Stimulated activated CD8-positive, alpha-beta memory T cell treated with anti-CD3 and anti-CD28 coated beads, Interleukin-7, amount 100 ng/mL, for 1 hour (primary cell): ENCODE data around the gene CSF2.

ENCODE experiments used
- DNase-seq, 2 donors: peaks; one replicate each; pipeline ENCODE4 v3.0.0-alpha.2; 2020; ENCODE audit warnings: low read depth in 2 of 2

Gene CSF2

DNA sequence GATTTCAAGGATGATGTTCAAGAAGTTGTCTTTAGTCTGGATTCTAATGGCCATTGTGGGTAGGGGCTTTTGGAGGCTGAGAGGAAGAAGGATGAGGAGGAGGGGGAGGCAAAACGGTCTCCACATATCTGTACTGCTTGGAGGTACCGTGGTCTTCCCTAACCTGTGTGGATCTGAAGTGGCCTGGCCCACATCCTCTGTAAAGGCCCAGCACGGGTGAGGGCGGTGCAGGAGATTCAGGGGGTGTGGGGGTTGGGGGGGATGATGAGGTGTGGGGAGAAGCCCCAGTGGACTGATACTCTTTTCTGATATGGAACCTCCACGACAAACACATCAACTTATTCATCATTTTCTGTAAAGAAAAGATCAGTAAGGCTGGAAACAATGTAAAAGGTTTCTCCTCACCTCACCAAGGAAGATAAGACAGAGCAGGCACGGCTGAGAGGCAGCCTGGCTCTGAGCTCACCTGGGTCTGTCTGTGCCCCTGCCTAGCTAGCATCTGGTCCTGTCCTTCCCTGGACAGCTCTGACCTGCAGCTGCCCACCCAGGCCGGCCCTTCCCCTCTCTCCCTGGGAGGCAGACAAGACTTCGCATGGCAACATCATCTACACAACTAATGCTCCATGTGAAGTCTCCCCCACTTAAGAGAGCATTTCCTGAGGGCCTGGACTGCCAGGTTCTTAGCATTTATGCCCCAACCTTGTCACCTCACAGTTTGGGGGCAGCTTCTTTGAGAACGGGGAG lies 18.7 kb upstream of the CSF2 start:
- DNase-seq, result no peak

DNA sequence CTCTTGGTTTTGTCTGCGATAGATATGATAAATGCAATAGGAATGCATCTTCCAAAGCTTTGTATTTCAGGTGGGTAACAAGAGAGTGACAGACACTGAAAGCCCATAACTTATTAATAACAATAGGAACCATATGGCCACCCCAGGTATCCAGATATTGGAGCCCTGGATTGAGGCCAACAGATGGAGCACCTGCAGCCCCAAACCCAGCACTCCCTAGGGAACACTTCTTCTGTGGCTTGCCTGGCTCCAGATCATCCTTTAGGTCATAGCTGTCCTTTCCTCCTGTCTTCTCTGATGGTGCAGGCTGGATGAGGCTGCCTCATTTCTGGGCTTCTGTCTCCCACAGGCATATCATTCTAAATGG lies 18.2 kb upstream of the CSF2 start:
- no peak for DNase-seq

DNA sequence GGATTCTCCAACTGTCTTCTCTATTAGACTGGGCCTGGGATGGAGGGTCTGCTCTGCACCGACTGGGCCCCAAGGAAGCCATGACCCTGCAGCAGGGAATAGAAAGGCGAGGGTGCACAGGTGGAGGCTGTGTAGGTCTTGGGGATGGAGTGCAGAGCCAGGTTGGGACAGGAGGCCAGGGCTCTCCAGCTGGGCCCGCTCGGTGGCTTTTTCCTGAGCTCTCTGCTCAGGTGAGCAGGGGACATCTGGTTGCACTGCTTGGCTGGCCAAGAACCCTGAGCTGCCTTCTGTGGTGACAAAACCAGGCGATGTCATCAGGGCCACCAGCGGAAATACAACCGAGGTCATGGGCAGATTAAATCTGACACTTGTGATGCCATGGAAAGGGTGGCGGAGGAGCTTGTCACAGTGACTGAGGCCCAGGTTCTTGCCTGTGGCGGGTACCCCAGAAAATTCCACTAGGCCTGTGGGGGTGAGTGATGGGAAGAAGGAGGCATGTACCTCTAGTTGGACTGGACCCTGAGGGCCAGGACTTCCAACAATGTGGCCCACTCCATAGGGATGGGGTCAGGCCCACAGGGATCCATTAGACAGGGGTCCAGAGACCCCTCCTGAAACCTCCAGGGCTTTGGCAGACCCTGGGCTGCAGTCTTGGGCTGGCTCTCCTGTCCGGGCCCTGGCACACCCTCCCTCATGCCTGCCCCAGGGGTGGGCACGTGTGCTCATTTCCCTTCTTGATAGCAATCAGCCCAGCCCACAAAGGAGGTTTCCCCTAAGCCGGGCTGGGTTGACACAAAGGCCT lies 17.6 kb upstream of the CSF2 start:
- peak in 1 of 2 donors; percentile 32 for DNase-seq

DNA sequence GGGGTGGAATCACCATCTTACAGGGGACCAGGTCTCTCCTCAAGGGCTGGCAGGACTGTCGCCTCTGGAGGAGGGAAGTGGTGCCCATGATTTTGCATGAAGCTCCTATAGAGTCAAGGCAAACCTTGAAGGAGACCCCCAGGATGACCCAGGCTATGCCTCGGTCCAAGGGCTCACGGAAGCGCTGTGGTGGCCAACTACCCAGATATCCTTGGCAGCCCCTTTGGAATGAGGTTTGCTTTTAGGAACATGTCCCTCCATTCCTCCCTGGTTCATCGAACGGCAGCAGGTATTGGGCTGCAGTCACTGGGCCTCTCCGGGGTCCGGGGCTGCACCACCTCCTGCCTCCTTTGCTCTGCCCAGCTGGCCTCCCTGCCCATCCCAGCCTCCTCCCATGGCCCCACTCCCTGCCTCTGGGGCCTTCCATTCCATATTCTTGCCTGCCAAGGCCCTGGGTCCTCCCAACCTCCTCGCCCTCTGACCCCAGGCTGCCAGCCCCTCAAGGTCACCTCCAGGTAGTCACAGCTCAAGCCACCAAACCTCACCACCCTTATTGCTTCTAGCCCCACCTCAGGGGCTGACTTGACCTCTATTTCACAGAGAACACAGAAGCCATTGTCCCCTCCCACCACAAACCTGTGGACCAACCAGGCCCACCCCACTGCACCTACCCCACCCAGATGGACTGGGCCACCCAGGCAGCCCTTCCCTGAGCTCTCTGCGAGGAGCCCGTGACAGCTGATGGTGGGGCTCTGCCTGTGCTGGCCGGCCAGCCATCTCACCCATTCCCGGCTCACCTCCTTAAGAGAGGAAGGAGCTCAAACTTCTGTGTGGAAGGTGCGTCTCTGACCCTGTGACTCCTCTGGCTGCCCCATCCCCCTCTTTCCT lies 16.7 kb upstream of the CSF2 start:
- no peak for DNase-seq

DNA sequence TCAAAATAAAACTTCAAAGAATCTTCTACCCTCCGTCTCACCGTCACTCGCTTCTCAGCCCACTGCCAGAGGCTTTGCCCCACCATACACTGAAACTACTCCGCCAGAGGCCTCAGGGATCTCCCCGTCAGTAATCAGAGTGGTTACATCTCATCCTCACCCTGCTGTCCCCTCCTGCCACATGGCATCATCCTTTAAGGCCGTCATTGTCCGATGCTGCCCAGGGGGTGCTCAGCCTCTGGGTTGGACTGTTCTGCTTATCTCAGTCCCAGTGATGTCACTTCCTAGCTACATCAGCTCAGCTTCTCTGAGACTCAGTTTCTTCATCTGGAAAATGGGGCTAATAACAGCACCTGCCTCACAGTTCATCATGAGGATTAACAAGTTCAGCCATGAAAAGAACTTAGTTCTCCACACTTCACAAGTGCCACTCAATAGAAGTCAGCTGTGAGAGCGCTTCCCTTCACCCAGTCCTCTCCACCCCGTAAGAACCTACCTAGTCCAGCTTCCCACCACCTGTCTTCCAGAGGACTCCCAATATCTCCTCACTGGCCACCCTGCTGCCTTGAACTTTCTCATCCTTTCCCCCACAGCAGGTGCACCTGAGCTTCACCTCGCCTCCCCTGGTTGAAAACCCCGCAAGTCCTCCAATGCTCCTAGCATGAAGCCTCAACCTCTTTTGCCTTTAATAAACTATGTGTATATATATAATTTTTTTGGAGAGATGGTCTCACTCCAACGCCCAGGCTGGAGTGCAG lies 15.9 kb upstream of the CSF2 start:
- DNase-seq, result no peak

DNA sequence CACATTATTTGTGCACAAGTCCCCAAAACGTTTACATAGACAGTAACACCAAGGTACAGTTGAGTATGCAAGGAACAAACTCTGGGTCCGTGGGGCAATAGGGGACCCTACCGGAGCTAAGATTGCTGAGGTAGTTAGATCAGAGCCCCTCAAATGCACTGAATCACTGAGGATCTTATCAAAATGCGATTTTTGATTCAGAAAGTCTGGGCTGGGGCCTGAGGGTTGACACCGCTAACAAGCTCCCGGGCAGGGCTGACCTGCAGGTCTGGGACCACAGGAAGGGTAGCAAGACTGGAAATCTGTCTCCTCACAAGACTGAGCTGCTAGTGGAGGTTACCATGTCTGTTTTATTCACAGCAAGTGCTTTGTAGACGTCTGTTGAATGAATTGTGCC lies 14.9 kb upstream of the CSF2 start:
- DNase-seq, result no peak

DNA sequence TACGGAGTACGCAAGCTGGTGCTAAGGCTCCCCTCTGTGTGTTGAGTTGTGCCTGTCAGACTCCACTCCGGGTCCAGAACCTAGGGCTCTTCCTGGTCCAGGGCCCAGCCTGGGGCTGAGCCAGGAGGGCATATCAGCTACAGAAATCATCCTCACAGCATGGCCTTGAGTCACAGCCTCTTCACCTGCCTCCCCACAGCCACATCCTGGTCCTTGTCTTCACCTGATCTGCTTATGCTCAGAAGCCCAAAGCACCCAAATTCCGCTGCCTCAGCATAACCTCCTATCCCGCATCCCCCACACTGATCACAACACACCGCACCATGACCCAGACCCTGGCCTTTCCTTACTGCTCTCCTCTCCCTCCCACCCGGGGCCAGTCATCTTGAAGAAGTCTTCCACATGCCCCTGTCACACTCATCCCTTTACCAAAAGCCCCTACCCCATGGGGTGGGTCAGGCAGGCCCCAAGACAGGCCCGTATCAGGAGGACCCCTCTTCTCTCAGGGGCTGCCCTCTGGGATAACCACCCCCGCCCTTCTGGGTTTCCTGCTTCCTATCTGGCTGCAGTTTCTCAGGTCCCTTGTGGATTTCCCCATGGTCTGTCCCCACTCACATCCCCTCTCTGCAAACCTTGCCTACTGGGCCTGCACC lies 14.4 kb upstream of the CSF2 start:
- DNase-seq, result no peak

DNA sequence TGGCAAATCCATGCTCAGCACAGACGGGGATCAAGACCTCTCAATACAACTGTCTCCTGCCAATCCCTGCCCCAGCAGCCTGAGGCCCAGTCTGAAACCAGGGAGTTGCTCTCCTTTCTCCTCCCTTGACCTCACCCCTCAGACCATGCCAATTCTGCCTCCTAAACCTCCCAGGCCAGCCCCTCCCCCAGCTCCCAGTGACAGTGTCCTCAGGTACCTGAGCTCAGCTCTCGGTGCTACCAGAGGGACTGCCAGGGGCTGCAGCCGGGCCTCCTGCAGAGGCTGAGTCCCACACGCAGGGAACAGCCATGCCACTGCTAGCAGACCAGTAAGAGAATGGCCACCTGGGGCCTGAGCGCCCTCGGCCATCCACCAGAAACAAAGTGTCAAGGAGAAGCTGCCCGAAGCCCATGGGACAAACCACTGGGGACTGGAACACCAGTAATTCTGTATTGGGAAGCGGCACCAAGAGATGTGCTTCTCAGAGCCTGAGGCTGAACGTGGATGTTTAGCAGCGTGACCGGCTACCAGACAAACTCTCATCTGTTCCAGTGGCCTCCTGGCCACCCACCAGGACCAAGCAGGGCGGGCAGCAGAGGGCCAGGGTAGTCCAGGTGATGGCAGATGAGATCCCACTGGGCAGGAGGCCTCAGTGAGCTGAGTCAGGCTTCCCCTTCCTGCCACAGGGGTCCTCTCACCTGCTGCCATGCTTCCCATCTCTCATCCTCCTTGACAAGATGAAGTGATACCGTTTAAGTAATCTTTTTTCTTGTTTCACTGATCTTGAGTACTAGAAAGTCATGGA lies 13.7 kb upstream of the CSF2 start:
- DNase-seq, result no peak

DNA sequence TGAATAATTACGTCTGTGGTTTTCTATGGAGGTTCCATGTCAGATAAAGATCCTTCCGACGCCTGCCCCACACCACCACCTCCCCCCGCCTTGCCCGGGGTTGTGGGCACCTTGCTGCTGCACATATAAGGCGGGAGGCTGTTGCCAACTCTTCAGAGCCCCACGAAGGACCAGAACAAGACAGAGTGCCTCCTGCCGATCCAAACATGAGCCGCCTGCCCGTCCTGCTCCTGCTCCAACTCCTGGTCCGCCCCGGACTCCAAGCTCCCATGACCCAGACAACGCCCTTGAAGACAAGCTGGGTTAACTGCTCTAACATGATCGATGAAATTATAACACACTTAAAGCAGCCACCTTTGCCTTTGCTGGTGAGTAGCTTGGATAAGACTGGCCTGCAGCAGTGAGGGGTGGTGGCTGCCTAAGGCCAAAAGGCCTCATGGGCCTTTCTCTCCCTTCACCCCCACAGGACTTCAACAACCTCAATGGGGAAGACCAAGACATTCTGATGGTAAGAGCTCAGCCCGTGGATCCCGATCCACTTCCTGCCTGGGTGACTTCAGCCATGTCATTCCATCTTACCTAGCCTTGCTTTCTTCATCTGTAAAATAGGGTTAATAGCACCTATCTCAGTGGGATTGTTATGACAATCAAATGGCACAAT lies 13.0 kb upstream of the CSF2 start, which contains the start of gene IL3:
Gene IL3, plus strand, starts transcription at position 155 of the 661 bp plus-strand sequence. Its CDS starts 52 bp downstream, at position 207.
- no peak for DNase-seq

DNA sequence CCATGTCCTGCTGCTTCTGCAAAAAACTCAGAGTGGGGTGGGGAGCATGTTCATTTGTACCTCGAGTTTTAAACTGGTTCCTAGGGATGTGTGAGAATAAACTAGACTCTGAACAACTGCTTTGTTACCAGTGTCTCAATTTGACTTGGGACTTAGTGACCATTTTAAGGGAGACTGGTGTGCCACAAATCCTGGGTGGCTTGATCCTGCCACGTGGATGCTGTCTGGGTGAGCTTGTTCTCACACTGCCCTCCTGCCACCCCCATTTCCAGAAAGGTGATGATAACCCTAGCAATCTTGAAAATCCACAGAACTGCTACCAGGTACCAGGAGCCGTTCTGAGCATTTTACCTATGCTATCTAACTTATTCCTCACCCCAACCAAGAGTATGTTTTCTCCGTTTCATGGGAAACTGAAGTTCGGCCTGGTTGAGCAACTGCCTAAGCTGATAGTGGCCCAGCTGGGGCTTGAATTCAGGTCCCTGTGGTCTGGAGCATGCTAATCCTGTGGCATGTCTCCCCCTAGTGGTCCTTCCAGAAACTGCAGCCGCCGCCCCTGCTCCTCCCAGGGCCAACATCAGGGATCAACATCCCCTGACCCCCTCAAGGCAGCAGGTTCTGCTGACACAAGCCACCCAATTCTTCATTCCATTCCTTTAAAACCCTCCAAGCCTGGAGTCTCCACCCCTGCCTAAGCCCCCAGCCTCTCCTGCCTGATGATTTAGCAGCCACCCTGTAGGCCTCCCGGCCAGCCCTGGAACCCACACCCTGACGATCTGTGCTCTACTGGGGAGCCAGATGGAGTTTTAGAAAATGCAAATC lies 10.3 kb upstream of the CSF2 start:
- DNase-seq, result peak; percentile 57 to 77

DNA sequence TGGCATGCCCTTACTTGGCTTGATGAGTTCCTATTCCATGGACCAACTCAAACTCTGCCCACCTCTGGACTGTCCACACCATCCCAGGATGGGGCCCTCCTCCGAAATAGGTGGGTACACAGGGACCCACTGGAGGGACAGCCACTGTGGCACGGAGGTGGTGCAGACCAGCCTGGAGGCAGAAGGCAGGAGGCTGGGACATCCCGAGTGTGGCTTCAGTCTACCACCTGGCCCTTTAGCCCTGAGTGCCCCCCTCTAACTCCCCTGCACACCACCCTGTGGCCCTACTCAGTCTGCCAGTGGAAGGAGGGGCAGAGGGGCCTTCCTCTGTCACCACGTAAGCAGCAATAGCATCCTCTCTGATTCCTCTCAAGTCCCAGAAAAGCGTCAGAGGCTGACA lies 9.4 kb upstream of the CSF2 start:
- DNase-seq, result no peak

DNA sequence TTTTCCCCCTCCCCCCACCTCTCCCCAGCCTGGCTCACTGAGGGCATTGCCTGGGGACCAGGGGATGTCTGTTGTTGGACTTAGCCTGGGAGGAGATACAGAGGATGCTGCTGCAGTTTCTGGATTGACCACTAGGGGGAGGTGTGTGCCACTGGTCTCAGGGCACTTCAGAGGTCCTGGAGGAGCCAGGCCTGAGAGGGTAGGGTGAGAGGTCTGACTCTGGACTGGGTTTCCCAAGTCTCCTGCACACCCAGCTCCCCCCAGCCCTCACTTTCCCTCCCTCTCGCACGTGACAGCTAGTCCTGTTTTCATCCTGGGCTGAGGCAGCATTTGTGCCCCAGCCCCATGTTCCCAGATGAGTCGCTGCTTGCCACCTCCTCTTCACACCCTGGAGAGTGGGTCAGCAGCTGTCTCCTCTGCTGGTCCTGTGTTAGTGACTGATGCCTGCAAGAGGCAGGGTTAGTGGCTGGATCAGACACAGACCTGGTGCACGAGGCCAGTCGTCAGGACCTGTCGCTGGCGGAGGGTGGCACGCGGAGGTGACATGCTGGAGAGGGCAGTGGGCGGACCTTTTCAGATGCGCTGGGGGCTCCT lies 8.8 kb upstream of the CSF2 start:
- peak; percentile 44 to 70 for DNase-seq

DNA sequence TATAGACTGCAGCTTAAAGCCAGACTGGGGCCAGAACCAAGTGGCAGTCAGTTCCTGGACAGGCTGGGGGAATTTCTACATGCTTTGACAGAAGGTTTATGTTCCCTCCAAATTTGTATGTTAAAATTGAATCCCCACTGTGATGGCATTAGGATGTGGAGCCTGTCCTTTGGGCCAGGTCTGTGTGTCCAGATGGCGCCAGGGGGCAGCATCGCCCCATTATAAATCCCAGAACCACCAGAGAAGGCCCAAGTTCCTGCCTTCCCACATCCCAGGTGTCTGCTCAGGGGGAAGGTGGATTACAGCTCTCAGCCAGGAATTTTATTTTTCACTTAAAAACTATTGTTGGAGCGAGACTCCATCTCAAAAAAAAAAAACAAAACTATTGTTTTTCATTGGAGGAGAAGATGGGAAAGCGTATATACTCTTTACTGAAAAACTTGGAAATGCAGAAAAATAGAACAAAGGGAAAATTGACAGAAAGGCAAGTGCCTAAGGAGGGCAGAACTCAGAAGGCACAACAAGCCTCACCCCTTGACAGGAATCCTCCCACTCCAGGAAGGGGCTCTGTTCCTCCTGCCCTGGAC lies 8.1 kb upstream of the CSF2 start:
- DNase-seq, result no peak

DNA sequence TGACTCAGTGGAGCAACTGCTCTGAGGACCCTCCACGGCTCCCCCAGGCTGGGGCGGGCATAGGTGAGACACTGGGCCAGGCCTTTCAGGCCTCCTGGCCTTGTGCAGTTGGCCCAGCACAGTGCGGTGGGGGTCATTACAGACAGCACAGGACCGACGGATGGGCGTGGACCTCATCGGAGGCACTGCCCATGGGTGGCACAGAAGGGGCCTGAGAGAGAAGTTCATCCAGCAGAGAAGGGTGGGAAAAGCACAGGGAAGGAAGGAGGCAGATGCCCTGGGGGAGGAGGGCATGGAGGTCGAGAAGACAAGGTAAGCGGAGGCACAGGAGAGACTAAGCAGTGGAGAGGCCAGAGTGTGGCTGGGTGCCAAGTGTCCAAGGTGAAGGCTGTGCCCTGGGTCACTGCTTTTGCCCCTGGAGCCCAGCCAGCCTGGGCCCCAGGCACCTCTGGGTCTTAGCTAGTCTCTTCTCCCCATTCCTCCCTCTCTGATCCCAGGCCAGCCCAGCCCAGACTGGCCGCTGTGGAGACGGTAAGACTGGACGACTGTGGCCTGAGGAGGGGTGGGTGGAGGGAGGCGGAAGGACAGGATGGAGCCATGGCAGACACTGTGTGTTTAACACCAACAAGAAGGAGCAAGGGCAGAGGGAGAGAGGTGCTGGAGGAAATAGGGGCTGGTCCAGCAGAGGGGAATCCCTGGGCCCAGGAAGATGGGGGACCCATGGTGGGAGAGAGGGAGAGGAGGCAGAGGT lies 7.5 kb upstream of the CSF2 start:
- no peak for DNase-seq

DNA sequence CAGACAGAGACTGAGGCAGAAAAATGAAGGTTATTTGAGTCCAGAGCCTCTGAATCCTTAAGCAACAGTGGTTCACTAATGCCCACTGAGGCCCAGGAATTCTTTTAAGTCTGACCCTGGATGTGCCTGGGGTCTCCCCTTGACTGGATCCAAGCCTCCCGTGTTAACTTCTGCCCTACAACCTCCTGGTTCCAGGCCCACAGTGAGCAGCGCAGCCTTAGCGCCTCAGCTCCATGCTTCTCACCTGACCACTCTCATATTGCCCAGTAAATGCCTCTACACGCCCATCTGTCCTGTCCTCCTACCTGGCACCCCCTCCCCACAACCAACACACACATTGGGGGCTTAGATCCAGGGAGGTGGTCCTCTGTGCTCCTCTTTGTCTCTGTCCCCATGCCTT lies 6.7 kb upstream of the CSF2 start:
- DNase-seq, result no peak

DNA sequence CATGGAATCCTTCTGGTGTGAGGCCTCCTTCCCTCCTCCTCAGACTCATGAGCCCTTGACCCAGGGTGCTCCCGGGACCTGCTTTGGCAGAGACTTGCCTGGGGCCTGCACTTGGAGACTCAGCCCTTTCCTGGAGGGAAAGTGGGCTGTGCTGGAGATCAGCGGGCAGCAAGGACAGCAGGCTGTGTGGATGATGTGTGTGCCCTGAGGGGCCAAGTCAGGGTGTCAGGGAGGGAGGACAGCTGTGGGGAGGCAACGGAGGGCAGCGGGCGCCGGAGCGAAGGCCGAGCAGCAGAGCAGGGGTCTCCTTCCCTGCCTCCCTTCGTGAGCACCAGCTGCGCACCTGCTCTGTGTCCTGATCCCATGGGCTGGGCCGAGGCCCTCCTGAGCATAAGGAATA lies 6.1 kb upstream of the CSF2 start:
- DNase-seq, result no peak
